OCI-LY1 (cell line): ENCODE results near the gene TPBG.

Experiments used
- H2AFZ ChIP-seq: fragments of 200-600 bp; sonication (generic), shearing (Covaris generic); 2 replicates; pipeline ENCODE4 v1.6.0; 2014; ENCODE audit warnings: antibody characterized with exemption, mild to moderate bottlenecking, low read length
- H3F3A ChIP-seq: fragments of 200-600 bp; sonication (generic), shearing (Covaris generic); 2 replicates; pipeline ENCODE4 v1.6.0; 2014; ENCODE audit warnings: mild to moderate bottlenecking, antibody characterized with exemption, low read length, moderate library complexity; ENCODE audit not compliant: insufficient read depth
- H3K27ac ChIP-seq: fragments of 200-600 bp; sonication (generic); 2 replicates; pipeline ENCODE4 v1.5.1; 2014; ENCODE audit warnings: low read length, mixed run types, mild to moderate bottlenecking, low read depth; ENCODE audit not compliant: poor library complexity, severe bottlenecking
- H3K27me3 ChIP-seq: fragments of 200-600 bp; sonication (generic); 2 replicates; pipeline ENCODE4 v1.6.0; 2014; ENCODE audit warnings: antibody characterized with exemption, mild to moderate bottlenecking, low read length, moderate library complexity; ENCODE audit not compliant: insufficient read depth
- H3K36me3 ChIP-seq: fragments of 200-600 bp; sonication (generic); 2 replicates; pipeline ENCODE4 v1.6.1; 2014; ENCODE audit warnings: mild to moderate bottlenecking, antibody characterized with exemption, low read length, moderate library complexity, mixed read lengths; ENCODE audit not compliant: insufficient read depth
- H3K4me1 ChIP-seq: fragments of 200-600 bp; sonication (generic); 2 replicates; pipeline ENCODE4 v1.5.1; 2014; ENCODE audit warnings: mild to moderate bottlenecking, low read length, moderate library complexity; ENCODE audit not compliant: insufficient read depth, severe bottlenecking
- H3K4me2 ChIP-seq: fragments of 200-600 bp; sonication (generic), shearing (Covaris generic); 2 replicates; pipeline ENCODE4 v1.6.1; 2014; ENCODE audit warnings: low read length
- H3K4me3 ChIP-seq: fragments of 200-600 bp; sonication (generic); 2 replicates; pipeline ENCODE4 v1.5.1; 2014; ENCODE audit warnings: low read length, low read depth, mild to moderate bottlenecking, mixed read lengths; ENCODE audit not compliant: poor library complexity, severe bottlenecking
- H3K79me2 ChIP-seq: fragments of 200-600 bp; shearing (Covaris generic); 2 replicates; pipeline ENCODE4 v1.6.1; 2016; ENCODE audit warnings: mixed run types, low read length, mixed read lengths; ENCODE audit not compliant: insufficient read depth
- H3K9ac ChIP-seq: fragments of 200-600 bp; sonication (generic), shearing (Covaris generic); 2 replicates; pipeline ENCODE4 v1.6.1; 2014; ENCODE audit warnings: mild to moderate bottlenecking, low read length, mixed read lengths
- H3K9me2 ChIP-seq: fragments of 200-600 bp; sonication (generic), shearing (Covaris generic); 2 replicates; pipeline ENCODE4 v1.6.1; 2014; ENCODE audit warnings: low read depth, mild to moderate bottlenecking, low read length, mixed read lengths
- H3K9me3 ChIP-seq: fragments of 200-600 bp; shearing (Covaris generic); 2 replicates; pipeline ENCODE4 v1.6.1; 2014; ENCODE audit warnings: low read length, mixed read lengths
- H4K20me1 ChIP-seq: fragments of 200-600 bp; sonication (generic), shearing (Covaris generic); 2 replicates; pipeline ENCODE4 v1.6.0; 2016; ENCODE audit warnings: mild to moderate bottlenecking, low read length; ENCODE audit not compliant: insufficient read depth
- CTCF ChIP-seq: fragments of 200-600 bp; sonication (generic), shearing (Covaris generic); IDR thresholded peaks from 2 replicates; pipeline ENCODE4 v1.5.1; 2017; ENCODE audit warnings: mild to moderate bottlenecking, antibody characterized with exemption, low read length, moderate library complexity, mixed read lengths
- EZH2 ChIP-seq: fragments of 200-600 bp; sonication (generic), shearing (Covaris generic); IDR thresholded peaks from 2 replicates; pipeline ENCODE4 v1.8.0; 2017; ENCODE audit warnings: borderline replicate concordance, mixed run types, mild to moderate bottlenecking, antibody characterized with exemption, low read length, moderate library complexity, mixed read lengths

Gene TPBG

GRCh38 chr6:82397962-82398692 lies 34.5 kb downstream of the TPBG start:
- Histone ChIP-seq H3K79me2 (no peaks in the 10 kb centered on the region), H3K9me3 (no peaks in the 10 kb centered on the region), H3K4me2 (no peak overlapping the region), H4K20me1 (no peaks in the 10 kb centered on the region), H3F3A (no peaks in the 10 kb centered on the region), H3K4me1 (no peaks in the 10 kb centered on the region), H3K9ac (no peak overlapping the region), H3K27ac (no peak overlapping the region), H3K36me3 (no peaks in the 10 kb centered on the region), H3K9me2 (no peaks in the 10 kb centered on the region), H3K4me3 (no peak overlapping the region), H3K27me3 (no peaks in the 10 kb centered on the region), H2AFZ (no peak overlapping the region)
- TF ChIP-seq EZH2 (no peak), CTCF (no peak)

GRCh38 chr6:82408952-82409431 lies 45.4 kb downstream of the TPBG start:
- no peaks in the 10 kb centered on the region for H3F3A ChIP-seq
- no peaks in the 10 kb centered on the region for H3K27me3 ChIP-seq
- no peak overlapping the region for H3K9ac ChIP-seq
- H3K27ac ChIP-seq = no peak overlapping the region
- H3K36me3 ChIP-seq = no peaks in the 10 kb centered on the region
- H3K9me2 ChIP-seq = no peaks in the 10 kb centered on the region
- H4K20me1 ChIP-seq = no peaks in the 10 kb centered on the region
- H3K4me3 ChIP-seq = no peak overlapping the region
- H3K79me2 ChIP-seq = no peaks in the 10 kb centered on the region
- H3K4me1 ChIP-seq = no peaks in the 10 kb centered on the region
- H3K4me2 ChIP-seq = no peak overlapping the region
- H2AFZ ChIP-seq = no peak overlapping the region
- TF ChIP-seq CTCF (no peak), EZH2 (no peak)
- H3K9me3 ChIP-seq = no peaks in the 10 kb centered on the region

GRCh38 chr6:82410151-82410648 lies 46.6 kb downstream of the TPBG start:
- H3K79me2 ChIP-seq = no peaks in the 10 kb centered on the region
- H3K9me3 ChIP-seq = no peaks in the 10 kb centered on the region
- H2AFZ ChIP-seq = no peak overlapping the region
- H3K9me2 ChIP-seq = no peaks in the 10 kb centered on the region
- no peaks in the 10 kb centered on the region for H3F3A ChIP-seq
- no peak overlapping the region for H3K4me3 ChIP-seq
- no peak overlapping the region for H3K27ac ChIP-seq
- H3K4me2 ChIP-seq = no peak overlapping the region
- H3K27me3 ChIP-seq = no peaks in the 10 kb centered on the region
- no peaks in the 10 kb centered on the region for H4K20me1 ChIP-seq
- no peak overlapping the region for H3K9ac ChIP-seq
- H3K4me1 ChIP-seq = no peaks in the 10 kb centered on the region
- no peaks in the 10 kb centered on the region for H3K36me3 ChIP-seq
- TF ChIP-seq CTCF = no peak
- no peak for TF ChIP-seq EZH2
